RKO (cell line): ENCODE measurements around the gene TTC19.

Experiments
- DNase-seq: peaks from one replicate; pipeline ENCODE4 v3.0.0-alpha.2; 2016; ENCODE audit warnings: low spot score

The TTC19 gene

GRCh38 chr17:15999141-15999973 lies at the start of gene TTC19, which contains the start of gene ZSWIM7:
TSS of gene TTC19 (plus strand) at chr17:15999824. CDS start at chr17:15999849, 25 bp downstream.
TSS of gene ZSWIM7 (minus strand) at chr17:15999704. CDS start at chr17:15999594, 110 bp downstream.
- peak; percentile 94 for DNase-seq

DNA sequence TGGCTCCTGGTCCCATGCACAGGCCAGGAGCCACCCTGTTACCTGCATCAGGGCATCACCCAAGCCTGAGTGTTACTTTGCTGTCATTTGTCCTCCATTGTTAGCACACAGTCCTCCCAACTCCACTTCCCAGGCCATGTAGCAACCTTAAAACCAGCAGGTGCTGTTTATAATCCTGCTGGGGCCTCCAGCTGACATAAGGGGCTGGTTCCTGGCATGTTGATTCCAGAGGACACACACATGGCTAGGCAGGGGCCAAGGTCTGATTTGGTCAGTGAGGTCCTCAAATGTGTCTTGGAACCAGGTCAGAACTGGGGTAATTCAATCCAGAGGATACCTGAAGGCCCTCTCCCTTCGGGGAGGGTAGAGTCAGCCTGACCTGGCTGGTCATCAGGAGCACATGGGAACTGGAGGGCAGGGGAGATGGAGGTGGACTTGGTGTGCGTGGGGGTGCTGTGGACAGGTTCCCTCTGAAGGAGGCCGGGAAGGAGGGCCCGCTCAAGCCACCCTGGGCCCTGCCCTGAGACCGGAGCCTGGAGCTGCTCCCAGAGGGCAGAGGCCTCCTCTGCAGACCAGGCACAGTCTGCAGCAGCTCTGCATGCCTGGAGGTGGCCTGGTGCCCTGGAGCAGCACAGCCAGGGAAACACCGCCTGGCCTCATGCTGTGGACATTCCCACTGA lies 48.1 kb upstream of the TTC19 start:
- no peak for DNase-seq

GRCh38 chr17:15952048-15952532 lies 47.5 kb upstream of the TTC19 start:
- DNase-seq: no peak

GRCh38 chr17:15952916-15953790 lies 46.5 kb upstream of the TTC19 start:
- no peak for DNase-seq

DNA sequence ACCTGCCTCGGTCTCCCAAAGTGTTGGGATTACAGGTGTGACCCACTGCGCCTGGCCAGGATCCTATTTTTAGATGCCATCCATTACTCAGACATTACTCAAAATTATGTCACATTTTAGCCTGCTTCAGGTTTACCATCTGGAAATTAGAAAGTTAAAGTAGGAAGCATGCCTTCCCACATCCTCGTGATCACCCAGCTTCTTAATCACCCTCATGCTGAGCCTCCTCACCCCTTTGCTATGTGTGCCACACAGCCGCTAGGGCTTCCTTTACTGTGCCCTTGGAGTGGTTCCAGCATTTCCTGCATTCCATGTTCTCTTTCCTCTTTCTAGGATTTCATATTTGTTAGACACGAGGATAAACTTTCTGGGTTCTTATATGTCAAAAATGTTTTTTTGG lies 45.4 kb upstream of the TTC19 start:
- peak; percentile 98 for DNase-seq

- DNase-seq: no peak
These were observed 43.7 kb upstream of the TTC19 start for GRCh38 chr17:15955793-15956541.

DNA sequence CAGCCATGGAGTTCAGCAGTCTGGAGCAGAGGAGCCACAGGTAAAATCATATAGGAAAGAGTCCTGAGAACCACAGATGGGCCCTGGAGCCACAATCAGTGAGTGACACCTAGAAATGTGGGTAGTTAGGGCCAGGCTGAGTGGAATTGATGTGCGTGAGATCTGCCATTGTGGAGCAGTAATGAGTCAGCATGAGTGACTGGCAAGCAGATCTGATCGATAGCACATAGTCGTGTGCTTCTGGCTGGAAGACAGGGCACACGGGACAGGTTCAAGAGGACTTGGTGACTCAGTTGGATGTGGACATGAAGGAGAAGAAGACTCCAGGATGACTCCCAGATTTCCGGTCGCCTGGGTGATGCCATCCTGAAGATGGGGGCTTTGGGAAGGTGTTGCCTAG lies 42.4 kb upstream of the TTC19 start:
- DNase-seq: peak; percentile 18

- DNase-seq: no peak
These were observed 41.9 kb upstream of the TTC19 start for GRCh38 chr17:15957608-15958307.

- DNase-seq: no peak
These were observed 41.2 kb upstream of the TTC19 start for GRCh38 chr17:15958484-15958854.

DNA sequence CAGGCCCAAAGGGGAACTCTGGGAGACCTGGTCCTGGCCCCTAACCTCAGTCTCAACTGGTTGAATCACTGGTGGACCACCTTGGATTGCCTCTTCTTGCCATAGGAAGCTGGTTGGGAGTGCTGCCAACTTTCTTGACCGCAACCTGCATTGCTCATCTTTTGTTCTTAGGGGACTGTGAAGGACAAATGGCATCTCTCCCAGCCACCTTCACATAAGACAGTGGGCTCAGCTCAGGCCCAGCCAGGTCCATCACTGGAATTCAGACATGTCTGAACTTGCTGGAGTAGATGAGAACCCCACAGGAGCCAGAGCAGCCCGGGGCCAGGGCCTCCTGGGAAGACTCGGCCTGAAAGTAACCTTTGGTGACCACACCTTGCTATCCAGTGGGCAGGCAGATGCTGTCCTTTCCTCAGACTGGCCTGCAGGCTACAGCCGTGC lies 35.9 kb upstream of the TTC19 start:
- no peak for DNase-seq

DNA sequence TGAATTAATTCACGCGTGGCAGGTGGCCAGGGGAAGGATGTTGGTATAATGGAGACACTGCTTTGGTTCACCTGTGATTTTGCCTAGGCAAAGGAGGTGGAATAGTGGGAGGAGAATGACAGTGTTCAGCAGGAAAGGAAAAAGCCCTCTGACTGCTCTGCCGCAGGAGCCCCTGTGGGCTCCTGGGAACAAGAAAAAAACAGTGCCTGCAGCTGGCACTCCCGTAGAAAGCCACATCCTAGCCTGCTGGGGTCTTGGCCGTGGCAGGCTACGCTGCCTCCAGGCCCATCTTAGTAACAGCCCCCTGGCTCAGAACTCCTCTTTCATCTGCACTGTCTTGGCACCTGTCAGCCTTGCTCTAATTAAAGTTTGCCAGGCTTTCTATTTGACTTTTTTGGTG lies 34.1 kb upstream of the TTC19 start:
- DNase-seq: no peak

GRCh38 chr17:15966183-15966878 lies 33.3 kb upstream of the TTC19 start:
- DNase-seq: no peak

DNA sequence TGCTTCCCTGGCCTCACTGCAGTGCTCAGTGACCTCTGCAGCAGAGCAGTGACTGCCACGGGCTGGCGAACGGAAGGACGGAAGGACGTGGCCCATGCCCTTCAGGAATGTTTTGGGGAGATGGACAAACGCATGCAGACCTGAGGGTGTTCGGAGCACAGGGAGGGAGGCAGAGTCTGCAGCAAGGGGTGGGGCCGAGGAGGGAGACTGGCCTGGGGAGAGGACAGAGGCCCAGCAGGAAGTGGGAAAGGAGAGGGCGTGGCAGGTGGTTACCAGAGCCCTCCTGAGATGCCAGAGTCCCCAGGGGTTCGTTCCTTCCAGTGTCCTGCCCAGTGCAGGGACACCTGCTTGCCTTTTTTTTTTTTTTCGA lies 32.8 kb upstream of the TTC19 start:
- no peak for DNase-seq

DNA sequence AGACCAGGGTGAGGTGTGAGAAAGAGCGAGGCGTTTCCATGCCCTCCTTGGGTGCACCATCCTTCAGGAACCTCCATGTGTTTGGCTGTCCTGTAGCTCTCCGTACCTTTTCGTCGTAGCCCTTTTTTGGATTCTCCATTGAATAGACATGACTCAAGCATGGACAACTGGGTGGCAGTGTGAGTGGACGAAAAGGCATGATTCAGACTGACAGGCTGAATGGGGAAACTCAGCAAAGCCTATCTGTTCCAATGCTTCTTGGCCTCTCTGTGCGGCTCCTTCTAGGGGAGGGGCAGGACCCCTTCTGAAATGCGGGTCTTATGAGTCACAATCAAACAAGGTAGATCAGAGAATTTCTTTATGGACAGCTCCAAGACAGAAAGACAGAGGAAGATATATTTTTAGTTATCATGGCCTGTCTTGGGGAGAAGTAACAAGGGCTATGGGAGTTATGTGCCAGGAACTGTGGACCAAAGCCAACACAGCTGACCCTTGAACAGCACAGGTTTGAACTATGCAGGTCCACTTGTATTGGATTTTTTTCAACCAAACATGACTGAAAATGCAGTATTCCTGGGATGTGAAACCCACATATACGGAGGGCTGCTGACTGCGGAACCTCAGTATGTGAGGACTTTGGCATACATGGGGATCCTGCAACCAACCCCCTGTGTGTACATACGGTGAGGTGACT lies 31.8 kb upstream of the TTC19 start:
- no peak for DNase-seq

DNA sequence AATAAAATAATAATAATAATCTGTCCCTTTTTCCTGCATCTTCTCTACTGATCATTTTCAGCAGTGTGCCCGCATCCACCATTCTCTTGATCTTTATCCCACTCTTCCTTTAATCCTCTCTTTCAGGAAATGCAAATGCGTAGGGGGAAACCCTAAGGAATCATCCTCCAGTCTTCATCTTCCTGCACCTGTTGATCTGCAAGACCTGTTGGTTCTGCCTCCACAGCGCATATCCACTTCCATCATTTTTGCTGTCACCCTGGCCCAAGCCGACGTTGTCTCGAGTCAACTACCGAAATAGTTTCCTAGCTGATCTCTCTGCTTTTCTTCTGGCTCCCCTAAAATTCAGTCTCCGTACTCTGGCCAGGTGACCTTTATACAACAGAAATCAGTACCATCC lies 30.2 kb upstream of the TTC19 start:
- DNase-seq: no peak

DNA sequence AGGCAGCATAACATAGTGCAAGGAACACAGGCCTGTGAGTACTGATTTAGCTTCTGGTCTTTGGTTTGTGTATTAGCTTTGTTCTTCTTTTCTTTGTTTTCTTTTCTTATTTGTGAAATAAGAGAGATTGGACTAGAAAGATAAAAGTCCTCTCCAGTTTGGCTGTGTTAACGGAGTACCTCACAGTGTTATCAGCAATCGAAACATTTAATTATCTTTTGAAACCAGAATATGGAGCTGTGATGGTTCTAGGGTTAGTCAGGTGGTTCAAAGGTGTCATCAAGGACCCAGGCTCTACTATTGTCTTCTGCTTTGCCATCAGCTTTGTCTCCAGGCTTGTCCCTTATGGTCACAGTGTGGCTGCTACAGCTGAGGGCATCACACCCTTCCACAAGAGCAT lies 29.1 kb upstream of the TTC19 start:
- no peak for DNase-seq

- DNase-seq: no peak
These were observed 28.4 kb upstream of the TTC19 start for GRCh38 chr17:15971098-15971678.

GRCh38 chr17:15971882-15972281 lies 27.7 kb upstream of the TTC19 start:
- no peak for DNase-seq

- DNase-seq: no peak
These were observed 27.1 kb upstream of the TTC19 start for GRCh38 chr17:15972497-15972951.
